Measurements from ENCODE around the gene LMTK3.

DNA sequence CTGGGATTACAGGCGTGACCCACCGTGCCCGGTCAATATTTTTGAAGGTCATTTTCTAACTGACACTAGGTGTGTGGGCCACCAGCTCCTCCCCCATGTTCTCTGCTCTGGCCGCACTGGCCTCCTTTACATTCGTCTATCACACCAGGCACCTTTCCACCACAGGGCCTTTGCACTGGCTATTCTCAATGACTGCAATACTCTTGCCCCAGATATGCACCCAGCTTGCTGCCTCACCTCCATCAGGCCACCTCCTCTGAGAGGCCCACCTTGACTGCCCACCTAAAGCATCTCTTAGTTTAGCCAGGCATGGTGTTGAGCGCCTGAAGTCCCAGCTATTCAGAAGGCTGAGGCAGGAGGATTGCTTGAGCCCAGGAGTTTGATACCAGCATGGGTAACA, 30.2 kb upstream of the LMTK3 start:
- TF ChIP-seq, protein P1, sequence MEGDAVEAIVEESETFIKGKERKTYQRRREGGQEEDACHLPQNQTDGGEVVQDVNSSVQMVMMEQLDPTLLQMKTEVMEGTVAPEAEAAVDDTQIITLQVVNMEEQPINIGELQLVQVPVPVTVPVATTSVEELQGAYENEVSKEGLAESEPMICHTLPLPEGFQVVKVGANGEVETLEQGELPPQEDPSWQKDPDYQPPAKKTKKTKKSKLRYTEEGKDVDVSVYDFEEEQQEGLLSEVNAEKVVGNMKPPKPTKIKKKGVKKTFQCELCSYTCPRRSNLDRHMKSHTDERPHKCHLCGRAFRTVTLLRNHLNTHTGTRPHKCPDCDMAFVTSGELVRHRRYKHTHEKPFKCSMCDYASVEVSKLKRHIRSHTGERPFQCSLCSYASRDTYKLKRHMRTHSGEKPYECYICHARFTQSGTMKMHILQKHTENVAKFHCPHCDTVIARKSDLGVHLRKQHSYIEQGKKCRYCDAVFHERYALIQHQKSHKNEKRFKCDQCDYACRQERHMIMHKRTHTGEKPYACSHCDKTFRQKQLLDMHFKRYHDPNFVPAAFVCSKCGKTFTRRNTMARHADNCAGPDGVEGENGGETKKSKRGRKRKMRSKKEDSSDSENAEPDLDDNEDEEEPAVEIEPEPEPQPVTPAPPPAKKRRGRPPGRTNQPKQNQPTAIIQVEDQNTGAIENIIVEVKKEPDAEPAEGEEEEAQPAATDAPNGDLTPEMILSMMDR (IDR thresholded peaks at IDR 0.05; ENCODE audit: borderline replicate concordance, extremely low read depth, low read length, poor library complexity, severe bottlenecking): no peak
- TF ChIP-seq EZH2 (IDR thresholded peaks at IDR 0.05; ENCODE audit: borderline replicate concordance, low read depth, low read length, severe bottlenecking): no peak

All from DND-41 (cell line).